ENCODE measurements around the gene KRT80.

GRCh38 chr12:52231305-52232202 is 39.7 kb upstream of the KRT80 start:
- TF ChIP-seq CTCF (IDR thresholded peaks at IDR 0.05) = no peak
- peak in 1 of 2 donors; percentile 27 for TF ChIP-seq POLR2A (IDR thresholded peaks at IDR 0.05)
